IMR-90 (cell line): Measurements from ENCODE around the gene OTUD5. TPM values are rescaled to one million over a fixed set of nuclear protein-coding genes. Genes with fewer than 3 reads are reported as not detected.

ENCODE experiments used
- BHLHE40 ChIP-seq: fragments of 150-350 bp; IDR thresholded peaks from 2 replicates; pipeline ENCODE4 v1.6.1; 2016; ENCODE audit warnings: mild to moderate bottlenecking, low read depth, low read length
- polyA plus RNA-seq, 3 experiments: library from polyadenylated mRNA; depleted of rRNA; stranded (reverse); fragments of >200 nt; gene quantifications; 2 replicates each; pipeline ENCODE4 v1.2.3, GENCODE V29; 2012; ENCODE audit warnings: low replicate concordance in 1 of 3
- total RNA-seq: library from RNA; depleted of rRNA; stranded (reverse); fragments of >200 nt; gene quantifications from 2 replicates; pipeline ENCODE4 v1.2.3, GENCODE V29; 2012

OTUD5 gene
- total and polyA plus RNA-seq, 2 of the 4 experiments (the other 2 are of a cell fraction): 30.6 to 50.4 TPM

DNA sequence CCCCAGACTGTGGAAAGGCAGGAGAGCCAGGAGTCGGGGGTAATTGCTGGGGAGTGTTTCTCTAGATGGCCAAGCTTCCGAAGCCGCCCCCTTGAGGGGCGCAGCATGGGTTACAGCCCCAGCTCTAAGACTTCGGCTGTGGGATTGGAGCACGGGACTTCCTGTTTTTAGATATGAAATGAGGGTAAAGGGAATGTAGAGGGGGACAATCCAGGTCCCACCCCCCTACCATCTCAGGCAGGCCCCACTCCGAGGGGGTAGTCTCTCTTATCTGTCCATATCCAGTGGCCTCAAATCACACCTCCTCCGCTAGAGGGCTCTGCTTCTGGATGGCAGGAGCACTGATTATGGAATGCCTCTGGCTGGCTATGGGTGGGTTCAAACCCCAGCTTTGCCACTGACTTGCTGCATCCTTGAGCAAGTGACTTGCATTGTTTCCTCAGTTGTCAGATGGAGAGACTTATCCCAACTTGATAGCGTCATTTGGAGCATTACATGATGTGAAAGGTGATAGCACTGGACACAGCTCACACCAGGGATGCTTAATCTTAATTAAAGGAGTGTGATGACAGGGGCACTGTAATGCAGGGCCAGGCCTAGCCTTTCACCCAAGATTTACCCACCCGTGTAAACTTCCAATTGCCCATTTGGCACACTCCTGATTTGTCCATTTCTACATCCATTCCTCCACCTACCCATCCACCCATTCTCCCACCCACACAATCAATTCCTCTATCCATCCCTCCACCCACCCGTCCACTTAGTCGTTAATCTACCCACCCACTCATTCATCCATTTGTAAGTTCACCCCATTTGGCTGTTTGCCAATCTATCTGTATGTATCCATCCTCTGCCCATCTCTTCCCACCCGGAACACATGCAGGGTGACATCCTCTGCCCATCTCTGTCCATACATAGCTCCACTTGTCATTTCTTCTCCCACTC lies 15.1 kb upstream of the OTUD5 start (continued):
- TF ChIP-seq BHLHE40: no peak
